OCI-M2 (cell line): ENCODE data around the gene BAMBI.

Experiments used
- DNase-seq: peaks from one replicate; lab custom pipeline; 2025; ENCODE audit not compliant: unreplicated experiment; lab: John Stamatoyannopoulos, UW

Gene BAMBI

DNA sequence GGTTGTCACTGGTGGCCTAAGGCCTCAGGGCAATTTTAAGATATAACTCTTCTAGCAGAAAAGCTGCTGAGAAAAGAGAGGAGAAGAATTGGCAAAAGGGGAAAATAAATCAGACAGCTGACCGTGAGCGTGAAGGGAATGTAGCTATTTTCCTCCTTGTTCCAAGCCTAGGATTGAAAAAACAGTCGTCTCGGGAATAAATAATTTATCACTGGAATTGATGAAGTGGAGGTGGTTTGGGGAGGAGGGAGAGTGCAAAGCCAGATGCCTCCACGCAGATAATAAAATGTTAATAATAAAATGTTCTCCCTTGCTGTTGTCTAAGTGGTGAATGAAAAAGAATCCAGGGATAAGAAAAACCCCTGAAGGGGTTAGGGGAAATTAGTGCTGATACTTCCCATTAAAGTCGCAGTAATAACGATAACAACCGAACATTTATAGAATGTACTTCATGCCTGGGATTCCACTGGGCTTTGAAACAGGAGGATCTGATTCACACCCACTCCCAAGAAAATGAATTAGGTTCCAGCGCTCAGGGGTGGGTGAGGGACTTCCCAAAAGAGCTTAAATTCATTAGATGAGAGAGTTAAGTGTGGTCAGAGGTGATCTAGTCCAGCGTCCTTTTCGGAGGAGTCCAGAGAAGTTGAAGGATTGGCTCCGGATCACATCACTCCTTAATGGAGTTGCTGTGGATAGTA is 27.3 kb downstream of the BAMBI start:
- DNase-seq = no peak

DNA sequence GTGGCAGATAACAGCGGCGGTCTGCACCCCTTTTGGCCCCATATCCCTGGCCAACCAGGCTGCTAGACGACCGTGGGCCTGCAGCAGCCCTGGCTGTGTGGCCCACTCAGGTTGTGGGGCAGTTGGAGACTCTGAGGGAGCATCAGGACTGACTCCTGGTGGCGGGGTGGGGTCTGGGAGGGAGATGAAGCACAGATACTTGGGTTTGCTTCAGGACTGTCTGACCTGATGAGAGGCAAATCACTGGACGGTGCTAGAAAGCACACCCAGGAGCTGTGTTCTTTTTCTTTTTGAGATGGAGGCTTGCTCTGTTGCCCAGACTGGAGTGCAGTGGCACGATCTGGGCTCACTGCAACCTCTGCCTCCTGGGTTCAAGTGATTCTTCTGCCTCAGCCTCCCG is 28.2 kb downstream of the BAMBI start:
- no peak for DNase-seq

DNA sequence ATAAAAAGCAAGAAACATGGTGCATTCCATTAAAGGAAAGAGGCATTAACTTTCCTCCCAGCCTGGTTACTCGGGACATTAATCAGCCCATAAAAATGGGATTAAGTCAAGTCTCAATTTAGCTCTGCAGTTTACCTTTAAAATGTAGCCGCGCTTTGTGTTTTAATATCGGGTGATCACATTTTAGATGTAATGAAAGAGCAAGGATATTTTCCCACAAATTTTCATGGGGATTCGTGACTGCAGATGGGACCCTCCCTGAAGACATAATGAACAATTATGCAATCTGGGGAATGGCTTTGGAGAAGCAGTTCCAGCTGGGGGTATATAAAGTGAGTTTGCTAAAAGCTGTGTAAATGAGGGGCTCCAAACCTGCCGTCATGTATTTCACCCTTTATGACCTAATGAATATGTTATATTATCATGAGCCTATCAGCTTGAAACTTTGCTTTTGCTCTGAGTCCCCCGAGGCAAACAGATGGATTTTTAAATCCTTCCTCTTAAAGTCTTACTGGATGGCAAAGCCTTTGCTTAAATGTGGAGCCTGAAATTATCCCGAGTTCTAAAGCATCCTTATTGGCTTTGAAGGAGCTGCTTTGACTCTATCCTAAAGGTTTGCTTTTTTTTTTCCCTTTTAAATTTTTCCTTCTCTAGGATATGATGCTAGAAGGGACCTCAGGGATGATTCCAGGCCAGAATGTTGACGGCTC is 31.8 kb downstream of the BAMBI start:
- DNase-seq = no peak

DNA sequence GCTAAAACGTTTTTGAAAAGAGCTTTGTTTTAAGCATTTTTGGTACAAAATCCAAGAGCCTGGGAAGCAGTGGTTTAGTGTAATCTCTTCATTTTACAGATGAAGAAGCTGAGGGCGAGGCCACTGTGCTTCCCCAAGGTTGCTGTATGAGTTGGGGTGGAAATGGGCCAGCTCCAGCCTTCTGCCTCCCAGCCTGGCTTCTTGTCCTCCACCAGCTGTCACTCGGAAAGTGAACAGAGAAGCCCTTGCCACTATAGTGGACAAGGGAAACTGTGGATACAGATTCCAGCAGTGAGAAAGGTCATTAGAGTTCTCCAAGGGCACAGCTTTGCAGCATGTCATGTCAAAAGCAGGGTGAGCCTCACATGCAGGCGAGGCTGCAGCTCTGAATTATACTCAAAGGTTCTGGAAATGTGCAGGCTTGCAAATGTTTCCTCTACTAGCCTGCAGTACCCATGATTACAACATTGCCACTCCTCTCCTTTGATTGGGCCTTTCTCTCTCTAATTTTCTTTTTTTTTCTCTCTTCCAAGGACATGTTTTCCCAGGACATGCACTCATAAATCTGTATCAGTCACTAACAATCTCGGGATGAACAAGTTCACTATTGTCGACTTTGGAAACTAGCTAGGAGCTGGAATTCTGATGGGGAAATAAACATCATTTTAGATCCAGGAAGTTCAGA is 33.0 kb downstream of the BAMBI start:
- no peak for DNase-seq

DNA sequence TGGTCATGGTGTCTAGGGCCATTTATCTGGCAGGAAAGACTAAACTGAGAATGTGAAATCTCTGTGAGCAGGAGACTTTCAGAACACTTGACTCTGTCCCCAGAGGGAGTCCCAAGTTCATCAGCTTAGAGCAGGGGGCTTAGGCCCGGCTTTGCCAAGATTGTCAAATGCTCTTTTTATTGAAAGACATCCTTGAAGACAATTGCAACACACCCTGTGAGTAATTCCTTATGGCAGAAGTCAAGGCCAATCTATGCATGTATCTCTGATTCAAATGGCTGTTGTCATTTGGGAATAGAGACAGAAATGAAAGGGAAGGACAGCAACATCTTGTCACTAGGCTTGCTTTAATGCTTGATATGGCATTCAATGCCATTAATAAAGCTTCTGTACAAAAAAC is 33.7 kb downstream of the BAMBI start:
- DNase-seq = no peak

DNA sequence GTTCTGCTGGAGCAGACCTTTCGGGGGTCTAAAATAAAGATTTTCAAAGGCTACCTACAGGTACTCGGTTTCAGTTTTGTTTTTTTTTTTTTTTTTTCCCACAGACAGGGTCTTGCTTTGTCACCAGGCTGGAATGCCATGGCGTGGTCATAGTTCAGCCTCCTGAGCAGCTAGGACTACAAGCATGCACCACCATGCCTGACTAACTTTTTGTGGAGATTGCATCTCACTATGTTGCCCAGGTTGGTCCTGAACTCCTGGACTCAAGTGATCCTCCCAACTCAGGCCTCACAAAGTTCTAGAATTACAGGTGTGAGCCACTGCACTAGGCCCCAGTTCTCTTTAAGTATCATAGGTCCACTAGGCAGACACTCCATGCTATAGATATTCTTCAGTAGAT is 34.5 kb downstream of the BAMBI start:
- no peak for DNase-seq

DNA sequence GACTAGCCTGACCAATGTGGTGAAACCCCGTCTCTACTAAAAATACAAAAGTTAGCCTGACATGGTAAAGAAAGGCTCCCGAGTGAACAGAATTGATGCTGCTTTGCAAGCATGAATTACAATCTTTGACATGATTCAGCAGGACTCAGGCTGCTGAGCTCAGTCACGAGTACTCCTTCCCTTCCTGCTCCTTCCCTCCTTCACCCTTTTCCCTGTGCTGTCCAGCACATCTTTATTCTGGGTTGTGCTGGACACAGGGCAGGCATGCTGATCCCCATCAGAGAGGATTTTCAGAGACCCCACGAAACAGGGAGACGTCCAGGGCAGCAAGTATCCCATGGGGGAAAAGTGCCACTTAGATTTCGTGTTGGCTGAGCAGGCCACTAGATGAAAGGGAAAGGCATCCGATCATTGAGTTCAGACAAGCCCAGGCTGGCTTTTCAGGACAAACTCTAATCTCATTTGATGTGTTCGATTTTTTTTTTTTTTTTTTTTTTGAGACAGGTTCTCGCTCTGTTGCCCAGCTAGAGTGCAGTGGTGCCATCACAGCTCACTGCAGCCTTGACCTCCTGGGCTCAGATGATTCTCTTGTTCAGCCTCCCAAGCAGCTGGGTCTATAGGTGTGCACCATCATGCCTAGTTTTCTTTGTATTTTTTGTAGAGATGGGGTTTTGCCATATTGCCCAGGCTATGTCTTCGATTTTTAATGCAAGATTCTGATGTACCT is 36.5 kb downstream of the BAMBI start:
- no peak for DNase-seq

DNA sequence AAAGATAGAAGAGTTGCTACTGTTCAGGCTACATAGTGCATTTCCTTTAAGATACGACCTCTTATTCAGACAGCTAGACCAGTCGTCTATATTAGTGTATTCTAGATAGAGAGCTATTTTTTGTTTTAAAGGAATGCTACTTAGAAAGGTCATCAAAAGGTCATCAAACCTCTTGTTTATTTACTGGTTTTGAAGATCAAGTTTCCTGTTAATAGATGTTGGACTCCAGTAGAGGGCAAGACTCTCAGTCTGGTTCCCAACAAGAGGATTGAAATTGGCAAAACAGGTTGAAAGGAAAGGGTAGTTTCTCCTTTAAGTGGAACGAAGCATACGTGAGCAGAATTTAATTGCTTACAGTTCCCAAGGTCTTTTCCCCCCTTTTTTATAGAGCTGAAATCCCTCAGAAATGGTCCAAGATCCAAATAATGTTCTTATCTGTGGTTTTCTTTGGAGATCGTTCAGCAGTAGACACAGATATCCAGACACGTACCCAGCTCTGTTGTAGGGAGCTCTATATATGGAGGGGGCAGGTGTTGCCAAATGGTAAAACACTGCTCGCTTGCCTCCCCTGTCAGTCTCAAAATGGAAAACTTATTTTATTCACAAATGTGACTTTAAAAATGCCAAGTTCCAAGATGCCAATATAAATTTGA is 37.2 kb downstream of the BAMBI start:
- DNase-seq = no peak

DNA sequence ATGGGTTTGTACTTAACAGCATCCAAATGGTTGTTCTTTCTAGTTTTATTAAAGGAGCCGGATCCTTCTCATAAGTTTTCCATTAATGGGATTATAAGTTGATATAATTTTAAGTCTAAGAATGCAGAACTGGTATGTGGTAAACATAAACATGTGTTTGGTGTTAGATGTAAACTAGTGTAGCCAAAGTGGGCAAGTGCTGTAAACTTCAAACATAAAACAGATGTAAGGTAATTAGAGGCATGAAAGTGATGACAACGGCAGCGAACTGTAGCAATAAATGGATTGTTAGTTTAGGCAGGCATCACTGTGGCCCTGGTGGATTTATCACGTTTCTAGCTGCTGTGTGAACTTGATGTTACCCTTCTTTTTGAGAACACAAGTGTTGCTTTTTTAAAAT is 37.9 kb downstream of the BAMBI start:
- DNase-seq = no peak

DNA sequence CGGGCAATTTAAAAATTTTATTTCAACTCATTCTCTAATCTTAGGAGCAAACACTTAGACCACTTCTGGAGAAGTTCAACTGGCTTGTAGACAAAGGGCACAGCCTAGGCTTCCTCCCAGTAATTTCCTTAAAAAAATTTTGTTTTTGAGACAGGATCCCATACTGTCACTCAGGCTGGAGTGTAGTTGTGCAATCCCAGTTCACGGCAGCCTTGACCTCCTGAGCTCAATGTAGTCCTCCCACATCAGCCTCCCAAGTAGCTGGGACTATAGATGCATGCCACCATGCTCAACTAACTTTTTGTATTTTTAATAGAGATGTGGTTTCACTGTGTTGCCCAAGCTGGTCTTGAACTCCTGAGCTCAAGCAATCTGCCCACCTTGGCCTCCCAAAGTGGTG is 38.4 kb downstream of the BAMBI start:
- no peak for DNase-seq

DNA sequence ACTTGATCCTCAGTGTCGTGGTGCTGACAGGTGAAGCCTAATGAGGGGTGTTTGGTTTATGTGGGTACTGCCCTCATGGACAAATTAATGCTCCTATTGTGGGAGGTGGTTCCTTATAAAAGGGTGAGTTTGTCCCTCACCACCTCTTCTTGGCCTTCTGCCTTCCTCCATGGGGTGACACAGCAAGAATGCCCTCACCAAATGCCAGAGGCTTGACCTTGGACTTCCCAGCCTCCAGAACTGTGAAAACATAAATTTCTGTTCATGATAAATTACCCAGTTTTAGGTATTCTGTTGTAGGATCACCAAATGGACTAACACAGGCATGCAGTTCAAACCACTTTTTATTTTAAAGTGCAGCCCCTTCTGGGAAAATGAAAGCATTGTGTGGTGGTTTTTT is 39.4 kb downstream of the BAMBI start:
- no peak for DNase-seq

DNA sequence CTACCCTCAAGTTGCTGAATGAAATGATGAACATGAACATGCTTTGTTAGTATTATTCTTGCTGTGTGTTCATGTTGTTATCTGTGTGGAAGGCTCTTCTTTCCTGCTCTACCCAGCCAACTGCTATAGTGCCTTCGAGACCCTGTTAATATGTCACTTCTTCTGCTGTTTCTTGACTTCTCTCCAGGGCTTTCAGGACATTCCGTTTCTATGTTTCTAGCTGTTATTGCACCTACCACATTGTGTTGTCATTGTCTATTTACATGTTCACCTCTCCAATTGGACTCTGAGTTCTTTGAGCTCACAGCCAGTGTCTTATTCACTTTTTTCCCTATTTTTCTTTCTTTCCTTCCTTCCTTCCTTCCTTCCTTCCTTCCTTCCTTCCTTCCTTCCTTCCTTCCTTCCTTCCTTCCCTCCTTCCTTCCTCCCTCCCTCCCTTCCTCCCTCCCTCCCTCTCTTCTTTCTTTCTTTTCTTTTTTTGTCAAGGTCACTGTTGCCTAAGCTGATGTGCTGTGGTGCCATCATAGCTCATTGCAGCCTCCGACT is 40.4 kb downstream of the BAMBI start:
- DNase-seq = no peak

DNA sequence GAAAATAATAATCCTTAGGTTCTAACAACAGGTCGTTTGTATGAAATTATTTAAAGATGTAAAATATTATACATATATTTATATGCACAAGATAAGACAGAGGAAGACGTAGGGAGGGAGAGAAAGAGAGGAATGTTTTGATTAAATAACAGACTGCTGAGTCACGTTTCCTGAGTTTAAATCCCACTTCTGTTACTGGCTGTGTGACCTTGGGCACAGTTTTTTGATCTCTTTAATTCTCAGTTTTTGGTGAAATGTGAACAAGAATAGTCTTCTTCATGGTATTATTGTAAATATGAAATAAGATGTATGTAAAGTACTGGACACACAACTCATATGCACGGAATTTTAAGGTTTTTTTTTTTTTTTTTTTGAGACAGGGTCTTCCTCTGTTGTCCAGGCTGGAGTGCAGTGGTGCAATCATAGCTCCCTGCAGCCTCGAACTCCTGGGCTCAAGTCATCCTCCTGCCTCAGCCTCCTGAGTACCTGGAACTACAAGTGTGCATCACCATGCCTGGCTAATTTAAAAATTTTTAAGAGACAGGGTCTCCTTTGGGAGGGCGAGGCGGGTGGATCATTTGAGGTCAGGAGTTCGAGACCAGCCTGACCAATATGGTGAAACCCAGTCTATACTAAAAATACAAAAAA is 42.6 kb downstream of the BAMBI start:
- no peak for DNase-seq

DNA sequence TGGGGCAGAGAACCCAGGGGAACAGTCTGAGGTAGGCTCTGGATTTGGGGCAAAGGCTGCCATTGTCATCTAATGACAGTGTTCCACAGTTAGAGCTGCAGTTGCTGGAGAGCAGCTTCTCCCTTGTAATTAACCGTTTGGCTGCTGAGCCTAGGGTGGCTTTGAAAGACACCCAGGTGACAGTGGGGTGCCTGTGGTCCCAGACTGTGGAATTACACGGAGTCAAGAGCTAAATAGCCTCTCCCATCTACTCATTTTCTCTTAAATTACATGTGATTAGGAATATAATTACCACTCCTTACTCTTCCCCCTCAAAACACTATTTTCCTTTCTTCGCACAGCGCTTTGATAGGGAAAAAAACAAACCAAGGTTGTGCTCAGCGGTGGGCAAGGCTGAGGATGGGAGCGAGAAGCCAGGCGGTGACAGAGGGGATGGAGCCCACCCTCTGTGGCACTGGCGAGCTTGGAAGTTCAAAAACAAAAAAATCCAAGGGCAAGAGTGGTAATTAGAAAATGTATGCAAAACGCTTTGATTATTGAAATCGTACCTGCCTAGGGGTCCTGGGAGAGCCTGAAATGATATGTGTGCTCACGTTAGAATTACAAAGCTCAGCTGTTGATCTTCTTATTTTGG is 44.1 kb downstream of the BAMBI start:
- no peak for DNase-seq

DNA sequence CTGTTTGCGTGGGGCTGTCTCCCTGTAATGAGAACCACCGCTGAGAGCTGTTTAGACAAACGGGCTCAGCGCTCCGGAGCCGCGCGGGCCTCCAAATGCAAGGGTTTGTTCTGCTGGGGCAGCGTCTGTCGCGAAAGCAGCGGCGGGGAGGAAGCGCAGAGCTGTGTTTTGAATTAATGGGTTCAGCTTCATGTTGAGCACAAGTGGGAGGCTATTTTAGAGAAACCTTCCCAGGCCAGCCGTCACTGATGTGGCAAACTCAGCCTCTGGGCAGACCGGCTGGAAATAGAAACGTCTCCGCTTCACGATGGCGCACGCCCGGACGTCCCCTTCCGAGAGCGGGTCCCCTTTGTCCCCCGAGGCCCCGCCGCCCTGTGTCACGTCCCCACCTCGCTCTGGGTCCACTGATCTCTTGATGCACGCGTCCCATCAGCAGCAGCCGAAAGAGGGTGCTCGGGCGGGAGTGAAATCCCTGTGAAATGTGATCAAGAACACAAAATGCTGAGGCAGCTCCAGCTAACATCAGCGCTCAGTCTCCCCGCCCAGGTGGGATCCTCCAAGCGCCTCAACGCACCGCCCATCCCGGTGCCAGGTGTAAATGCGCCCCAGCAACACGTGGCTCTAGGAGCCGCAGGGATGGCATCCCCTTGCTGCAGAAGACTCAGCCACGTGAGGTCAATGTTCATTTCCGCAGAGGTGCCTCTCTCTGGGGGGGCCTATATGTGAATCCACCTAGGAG is 44.9 kb downstream of the BAMBI start:
- DNase-seq = no peak

DNA sequence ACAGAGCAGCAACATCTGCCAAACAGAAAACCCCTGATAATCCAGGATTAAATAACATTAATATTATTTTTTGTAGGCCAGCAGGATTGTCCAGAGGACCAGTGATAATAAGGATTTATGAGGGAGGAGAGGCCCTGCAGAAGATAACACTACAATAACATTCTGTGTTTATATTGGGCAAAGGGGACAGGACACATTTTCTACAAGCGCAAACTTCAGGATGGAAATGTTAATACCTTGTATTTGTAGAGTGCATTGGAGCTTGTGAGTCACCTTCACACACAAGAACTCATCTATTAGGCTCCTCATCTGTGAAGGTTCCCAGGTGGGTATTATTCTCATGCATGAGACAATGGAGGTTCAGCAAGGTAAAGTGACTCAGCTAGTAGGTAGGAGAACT is 51.0 kb downstream of the BAMBI start:
- no peak for DNase-seq

DNA sequence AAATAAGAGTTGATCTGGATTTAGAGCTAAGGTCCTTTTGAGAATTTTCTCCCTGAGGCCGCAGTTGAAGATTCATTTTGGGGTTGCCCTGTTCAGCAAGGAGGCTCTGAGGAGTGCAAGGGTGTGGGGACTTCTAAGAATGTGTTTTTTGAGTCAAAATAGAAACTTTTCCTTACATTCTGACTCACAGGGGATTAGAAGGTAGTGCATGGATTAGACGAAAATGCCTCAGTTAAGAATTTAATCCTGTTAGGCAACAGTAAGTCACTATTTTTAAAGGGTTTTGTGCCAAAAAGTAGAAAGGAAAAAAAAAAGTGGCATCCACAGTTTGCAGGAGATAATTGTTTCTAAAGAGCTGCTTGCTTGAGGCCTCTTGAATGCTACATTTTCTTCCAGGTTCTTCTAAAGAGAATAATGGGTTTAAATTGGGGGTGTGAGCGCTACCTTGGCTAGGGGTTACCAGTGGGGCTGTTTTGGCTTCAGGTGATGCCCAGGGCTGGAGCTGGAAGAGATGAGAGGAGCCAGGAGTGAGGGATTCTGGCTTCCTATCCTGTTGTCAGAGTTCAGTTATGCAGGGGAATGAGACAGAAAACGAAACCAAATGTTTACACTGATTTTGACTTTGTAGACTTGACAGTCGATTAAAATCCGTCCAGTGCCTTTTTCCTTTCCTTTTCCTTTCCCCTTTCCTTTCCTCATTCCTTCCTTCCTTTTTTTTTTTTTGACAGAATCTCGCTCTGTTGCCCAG is 52.9 kb downstream of the BAMBI start:
- DNase-seq = no peak

DNA sequence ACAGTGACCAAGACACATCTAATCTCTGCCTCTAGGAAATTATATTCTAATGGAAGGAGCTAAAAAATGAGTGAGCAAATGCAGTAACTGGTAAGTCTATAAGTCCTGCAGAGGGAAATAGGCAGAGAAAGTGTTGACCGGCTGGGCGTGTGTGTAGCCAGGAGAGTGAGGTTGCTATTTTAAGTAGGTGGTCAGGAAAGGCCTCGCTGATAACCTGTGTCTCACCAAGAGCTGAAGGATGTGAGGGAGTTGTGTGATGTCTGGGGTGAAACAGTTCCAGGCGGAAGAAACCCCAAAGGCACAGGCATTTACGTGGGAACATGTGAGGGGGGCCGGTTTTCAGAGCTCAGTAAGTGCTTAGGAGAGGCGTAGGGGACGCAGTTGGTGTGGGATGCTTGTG is 54.8 kb downstream of the BAMBI start:
- DNase-seq = no peak
